Measurements from ENCODE around the gene BBIP1.
"Not testable (repeated sequence)": the region's sequence is repeated elsewhere in the genome, so short reads cannot be mapped to it uniquely, and the experiment has no call there.

Gene BBIP1

GRCh38 chr10:110885932-110886674, 32.9 kb downstream of the BBIP1 start:
- DNase-seq (ENCODE audit: low spot score), result no peak

GRCh38 chr10:110883924-110884323, 35.1 kb downstream of the BBIP1 start:
- no peak for DNase-seq (ENCODE audit: low spot score)

DNA sequence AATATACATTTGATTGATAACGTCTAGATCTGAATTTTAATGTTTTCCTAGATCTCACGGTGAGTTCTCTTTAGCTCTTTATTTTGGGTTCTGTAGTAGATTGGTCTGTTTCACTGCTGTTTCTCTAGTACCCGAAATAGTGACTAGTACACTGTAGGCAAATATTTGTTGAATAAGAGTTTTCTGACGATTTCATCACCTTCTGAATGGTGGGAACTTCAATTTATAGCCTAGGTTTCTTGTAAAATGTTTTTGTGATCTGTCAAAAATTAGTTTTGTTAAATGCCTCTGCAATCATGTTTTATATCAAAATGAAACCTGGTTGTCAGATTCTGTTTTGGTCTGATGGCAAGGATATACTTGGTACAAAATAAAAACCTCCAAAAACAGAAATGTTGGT, 37.1 kb downstream of the BBIP1 start:
- DNase-seq (ENCODE audit: low spot score), result no peak

DNA sequence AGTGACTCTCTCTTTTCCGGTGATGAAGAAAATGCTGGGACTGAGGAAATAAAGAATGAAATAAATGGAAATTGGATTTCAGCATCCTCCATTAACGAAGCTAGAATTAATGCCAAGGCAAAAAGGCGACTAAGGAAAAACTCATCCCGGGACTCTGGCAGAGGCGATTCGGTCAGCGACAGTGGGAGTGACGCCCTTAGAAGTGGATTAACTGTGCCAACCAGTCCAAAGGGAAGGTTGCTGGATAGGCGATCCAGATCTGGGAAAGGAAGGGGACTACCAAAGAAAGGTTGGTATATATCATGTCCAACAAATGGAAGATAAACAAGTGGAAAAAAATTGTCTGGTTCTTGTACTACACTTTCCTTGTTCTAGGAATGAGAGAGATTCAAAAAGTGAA, 37.7 kb downstream of the BBIP1 start:
- no peak for DNase-seq (ENCODE audit: low spot score)

GRCh38 chr10:110880012-110880411, 39.0 kb downstream of the BBIP1 start:
- no peak for DNase-seq (ENCODE audit: low spot score)

DNA sequence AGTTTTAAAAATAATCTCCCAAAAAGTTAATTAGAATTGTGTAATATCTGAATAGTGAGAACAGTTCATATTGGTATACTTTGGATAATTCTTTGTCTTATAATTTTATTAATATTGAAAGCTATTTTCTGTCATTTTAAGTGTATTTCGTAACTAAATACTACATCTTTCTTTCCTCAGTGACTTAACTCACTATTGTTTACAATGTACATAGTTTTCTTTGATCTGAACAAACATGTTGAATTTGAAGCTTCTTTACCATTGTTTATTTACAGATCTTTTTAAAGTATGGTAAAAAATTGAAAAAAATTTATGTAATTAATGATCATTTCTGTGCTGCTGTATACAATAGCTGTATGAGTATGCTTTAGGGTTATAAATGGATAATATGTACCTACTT, 42.2 kb downstream of the BBIP1 start:
- no peak for DNase-seq (ENCODE audit: low spot score)

- DNase-seq (ENCODE audit: low spot score), result no peak
Observed at GRCh38 chr10:110876000-110876399, 43.0 kb downstream of the BBIP1 start.

GRCh38 chr10:110873951-110874350, 45.0 kb downstream of the BBIP1 start:
- DNase-seq (ENCODE audit: low spot score), result no peak

GRCh38 chr10:110872984-110873923, 45.7 kb downstream of the BBIP1 start:
- no peak for DNase-seq (ENCODE audit: low spot score)

DNA sequence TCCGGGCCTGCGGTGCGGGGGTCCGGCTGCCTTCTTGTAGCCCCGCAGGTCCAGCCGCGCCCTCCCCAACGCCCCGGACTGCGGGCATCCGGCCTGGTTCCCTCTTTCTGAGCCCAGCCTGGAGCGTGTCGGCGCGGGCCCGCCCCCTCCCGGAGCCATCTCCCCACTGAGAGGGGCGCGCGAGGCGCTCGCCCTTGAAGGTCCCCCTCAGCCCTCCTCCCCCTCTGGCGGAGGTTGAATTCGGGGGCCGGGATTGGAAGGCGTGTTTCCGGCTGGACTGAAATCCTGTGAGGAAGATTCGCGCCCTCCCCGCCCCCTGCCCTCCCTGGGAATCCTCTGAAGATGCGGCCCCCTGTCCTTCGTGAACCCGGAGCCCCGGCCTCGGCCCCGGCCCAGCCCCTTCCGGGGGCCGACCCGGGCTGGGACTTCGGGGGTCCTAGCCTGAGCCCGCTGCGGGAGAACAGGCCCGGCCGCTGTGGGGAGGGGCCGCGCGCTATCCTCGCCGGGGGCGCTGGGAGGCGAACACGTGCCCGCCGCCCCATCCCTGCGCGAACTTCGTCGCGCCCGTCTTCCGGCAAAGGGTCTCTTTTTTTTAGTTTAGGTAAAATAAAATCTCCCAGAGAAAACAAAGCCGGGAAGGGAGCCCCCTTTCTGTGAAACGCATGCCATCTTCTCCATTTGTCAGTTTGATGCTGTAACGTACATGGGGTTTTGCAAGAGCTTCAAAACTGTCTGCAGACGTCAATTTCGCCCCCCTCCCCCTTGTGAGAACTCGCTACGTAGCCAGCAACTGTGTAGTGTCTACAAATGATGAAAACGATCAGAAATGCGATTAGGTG, 46.6 kb downstream of the BBIP1 start:
- DNase-seq (ENCODE audit: low spot score), result peak; percentile 64

DNA sequence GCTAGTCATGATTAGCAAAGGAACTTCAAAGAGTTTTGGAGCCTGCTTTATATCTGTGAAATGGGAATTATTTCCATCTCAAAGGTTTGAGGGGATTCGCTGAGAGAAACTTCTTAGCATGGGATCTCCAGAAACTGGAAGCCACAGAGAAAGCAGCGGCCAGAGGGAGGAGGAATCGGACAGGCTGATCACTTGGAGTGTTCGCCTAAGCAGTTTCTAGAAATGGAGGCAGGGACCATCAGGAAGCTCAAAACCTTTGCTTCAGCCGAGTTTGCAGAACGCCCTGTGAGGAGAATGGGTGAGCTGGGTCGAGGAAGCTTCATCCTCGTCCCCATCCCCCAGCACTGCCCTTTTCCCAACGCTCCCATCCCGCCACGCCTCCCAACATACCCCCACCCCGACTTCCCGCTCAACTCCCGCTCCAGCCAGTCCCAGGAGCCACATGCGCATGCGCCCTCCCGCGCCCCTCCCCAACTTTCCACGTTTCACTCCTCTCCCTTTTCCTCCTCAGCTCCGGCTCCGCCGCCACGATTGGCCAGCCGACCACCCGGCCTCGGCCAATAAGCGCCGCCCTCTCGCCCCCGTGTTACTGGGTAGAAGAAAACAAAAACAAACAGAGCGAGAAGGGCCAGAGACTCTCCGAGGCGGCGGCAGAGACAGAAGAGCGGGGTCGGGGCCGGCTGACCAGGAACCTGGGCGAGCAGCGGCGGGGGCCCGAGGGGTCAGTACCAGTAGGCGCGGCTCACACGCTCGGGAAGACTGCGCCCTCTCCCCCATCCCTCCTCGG, 47.5 kb downstream of the BBIP1 start, which contains the start of gene PDCD4:
PDCD4 (plus strand) TSS at position 631 of the 787 bp plus-strand sequence. CDS start 4,100 bp downstream, outside the sequence.
- DNase-seq (ENCODE audit: low spot score), result peak; percentile 98

- DNase-seq (ENCODE audit: low spot score), result no peak
Observed at GRCh38 chr10:110870823-110871297, 48.1 kb downstream of the BBIP1 start.

GRCh38 chr10:110868981-110869380, 50.0 kb downstream of the BBIP1 start:
- DNase-seq (ENCODE audit: low spot score), result no peak

DNA sequence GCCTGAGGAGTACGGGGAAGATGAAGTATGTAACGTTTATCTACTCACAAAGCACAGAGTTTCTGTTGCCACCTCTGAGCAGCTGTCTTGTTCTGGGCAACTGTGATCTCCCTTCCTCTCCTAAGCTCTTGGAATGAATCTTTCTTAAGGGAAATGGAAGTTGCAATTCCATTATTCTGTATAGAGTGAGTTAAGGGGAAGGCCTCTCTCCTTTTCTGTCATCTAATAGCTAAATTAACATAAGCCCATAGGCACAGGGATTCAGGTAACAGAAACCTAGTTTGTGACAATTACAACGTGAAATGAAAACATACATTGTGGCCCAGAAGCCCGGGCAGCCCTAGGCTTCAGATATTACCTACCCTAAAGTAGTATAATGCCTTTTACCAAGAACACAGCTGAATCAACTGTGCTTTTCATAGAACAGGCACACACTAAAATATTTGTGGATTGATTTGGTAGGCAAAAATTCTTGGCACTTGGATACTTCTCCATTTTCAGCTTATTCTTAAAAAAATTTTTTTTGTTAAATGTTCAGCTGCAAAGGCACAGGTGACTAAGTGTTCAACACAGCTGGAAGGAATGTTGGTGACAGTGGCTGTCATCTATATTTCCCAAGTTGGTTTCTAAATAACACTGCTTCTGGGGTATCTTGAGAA, 51.0 kb downstream of the BBIP1 start:
- no peak for DNase-seq (ENCODE audit: low spot score)

DNA sequence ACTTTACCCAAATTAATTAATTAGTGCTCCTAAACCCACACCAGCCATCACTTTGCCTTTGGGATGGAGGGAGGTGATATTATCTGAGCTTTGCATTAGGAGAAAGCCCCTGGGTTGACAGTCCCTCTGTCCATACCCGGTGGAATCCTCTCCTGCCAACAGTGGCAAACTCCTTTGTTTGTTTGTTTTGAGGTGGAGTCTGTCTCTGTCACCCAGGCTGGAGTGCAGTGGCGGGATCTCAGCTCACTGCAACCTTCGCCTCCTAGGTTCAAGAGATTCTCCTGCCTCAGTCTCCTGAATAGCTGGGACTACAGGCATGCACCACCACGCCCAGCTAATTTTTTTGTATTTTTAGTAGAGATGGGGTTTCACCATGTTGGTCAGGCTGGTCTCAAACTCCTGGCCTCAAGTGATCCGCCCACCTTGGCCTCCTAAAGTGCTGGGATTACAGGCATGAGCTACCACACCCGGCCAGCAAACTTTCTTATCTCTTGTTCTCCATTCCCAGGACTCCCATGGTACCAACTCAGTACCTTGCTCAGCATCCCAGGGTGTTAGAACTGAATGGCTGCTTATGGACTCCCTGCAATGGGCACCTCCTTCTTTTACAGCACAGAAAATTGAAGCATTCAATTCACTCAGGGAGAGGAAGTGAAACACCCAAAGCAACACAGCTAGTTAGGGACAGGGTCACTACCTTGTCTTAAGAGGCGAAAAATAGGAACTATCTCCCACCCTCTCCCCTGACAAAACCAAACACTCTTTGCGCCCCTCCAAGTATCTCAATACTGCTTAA, 51.8 kb downstream of the BBIP1 start:
- DNase-seq (ENCODE audit: low spot score), result not testable (repeated sequence)

DNA sequence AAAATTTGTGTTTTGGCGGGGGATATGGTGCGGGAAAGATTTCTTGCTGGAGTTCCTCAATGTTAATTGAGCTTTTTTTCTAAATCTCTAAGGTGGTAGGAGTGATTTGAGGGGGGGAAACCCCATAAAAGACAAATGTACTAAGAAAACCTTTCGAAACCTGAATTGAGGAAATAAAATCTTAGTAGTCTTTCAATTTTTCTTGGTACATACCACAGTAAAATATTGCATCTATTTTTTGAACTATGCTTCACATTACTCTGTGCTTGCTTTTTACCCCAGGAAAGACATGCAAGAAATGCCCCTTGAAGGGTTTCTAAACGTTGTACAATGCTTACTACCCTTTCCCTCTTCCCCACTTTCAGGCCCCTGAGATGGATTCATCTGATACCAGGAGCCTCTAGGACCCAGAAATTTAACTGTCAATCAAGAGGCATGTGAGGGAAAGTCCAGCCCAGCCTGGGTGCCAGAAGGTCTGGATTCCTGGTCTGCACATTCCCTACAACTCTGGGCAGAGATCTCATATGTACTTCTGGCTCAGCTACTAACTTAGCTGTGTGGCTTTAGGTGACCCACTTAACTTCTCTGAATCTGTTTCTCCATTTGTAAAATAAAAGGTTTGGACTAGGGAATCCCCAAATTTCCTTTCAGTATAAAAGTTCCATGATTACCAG, 53.0 kb downstream of the BBIP1 start:
- no peak for DNase-seq (ENCODE audit: low spot score)

- no peak for DNase-seq (ENCODE audit: low spot score)
Observed at GRCh38 chr10:110865186-110865808, 53.7 kb downstream of the BBIP1 start.

DNA sequence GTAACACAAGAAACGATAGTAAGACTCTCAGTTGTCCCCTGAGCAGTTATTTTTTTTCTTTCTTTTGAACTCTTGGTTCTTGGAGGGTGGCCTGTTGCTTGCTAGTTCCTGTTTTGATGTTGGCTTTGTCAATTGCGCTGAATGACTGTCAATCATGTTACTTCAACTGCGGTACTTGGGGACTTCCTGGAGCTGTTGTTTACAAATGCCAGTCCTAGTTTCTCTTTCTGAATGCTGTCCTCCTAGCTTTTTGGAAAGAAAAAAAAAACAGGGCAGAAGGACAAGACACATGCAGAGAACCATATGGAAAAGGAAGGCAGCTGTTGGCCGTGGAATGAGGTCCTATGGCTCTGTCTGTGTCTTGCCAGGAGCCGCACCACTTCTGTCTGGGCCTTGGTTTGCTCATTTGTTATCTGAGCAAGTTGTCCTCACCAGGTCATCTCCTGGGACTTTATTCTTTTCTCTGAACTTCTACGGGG, 54.3 kb downstream of the BBIP1 start:
- DNase-seq (ENCODE audit: low spot score), result no peak

DNA sequence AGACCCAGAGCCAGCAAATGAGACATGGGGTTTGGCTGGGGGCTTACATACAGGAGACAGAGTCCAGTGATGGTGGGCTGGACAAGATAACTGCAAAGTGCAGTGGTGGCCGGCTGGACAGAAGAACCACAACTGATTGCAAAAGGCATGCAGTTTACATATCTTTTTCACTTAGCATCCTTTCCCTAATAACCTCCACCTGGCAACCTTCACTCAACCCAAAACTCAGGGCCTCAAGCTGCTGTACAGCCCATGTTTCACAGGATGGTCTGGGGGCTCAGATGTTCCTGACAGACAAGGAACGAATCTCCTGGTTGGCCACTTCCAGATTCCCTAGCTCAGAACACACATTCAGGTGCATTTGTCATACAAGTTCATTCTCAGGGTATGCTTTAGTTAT, 55.0 kb downstream of the BBIP1 start:
- DNase-seq (ENCODE audit: low spot score), result no peak

Measured in putamen (tissue), 1 donor.